K562 (cell line): ENCODE results near the gene RABGAP1L.

Experiments used
- CREB1 ChIP-seq, 2 experiments: sonication (generic) in 1 of 2; formaldehyde crosslinking in 1 of 2; IDR thresholded peaks; 2 replicates each; pipeline versions ENCODE4 v1.6.1 to v1.8.0; 2012 to 2022; ENCODE audit warnings: inconsistent platforms in 1 of 2, mild to moderate bottlenecking in 1 of 2, missing genetic modification reagents in 1 of 2, moderate library complexity in 1 of 2
- EP300 ChIP-seq: IDR thresholded peaks from 2 replicates; pipeline ENCODE4 v1.6.1; 2012; ENCODE audit warnings: low read length, improper control_type of control experiment
- GABPB2 ChIP-seq: fragments of 250-450 bp; sonication (Bioruptor Pico); conservative IDR thresholded peaks from 2 replicates; pipeline ENCODE4 v1.5.1; 2021; ENCODE audit warnings: mild to moderate bottlenecking
- RBM22 ChIP-seq: fragments of 200-400 bp; formaldehyde crosslinking; IDR thresholded peaks from 2 replicates; pipeline ENCODE4 v1.6.1; 2018; ENCODE audit warnings: low read length, low read depth; ENCODE audit not compliant: poor library complexity, severe bottlenecking
- ZNF609 ChIP-seq: sonication (generic); formaldehyde crosslinking; IDR thresholded peaks from 2 replicates; pipeline ENCODE4 v1.8.1; 2023; ENCODE audit warnings: missing genetic modification reagents, mild to moderate bottlenecking, borderline replicate concordance

DNA sequence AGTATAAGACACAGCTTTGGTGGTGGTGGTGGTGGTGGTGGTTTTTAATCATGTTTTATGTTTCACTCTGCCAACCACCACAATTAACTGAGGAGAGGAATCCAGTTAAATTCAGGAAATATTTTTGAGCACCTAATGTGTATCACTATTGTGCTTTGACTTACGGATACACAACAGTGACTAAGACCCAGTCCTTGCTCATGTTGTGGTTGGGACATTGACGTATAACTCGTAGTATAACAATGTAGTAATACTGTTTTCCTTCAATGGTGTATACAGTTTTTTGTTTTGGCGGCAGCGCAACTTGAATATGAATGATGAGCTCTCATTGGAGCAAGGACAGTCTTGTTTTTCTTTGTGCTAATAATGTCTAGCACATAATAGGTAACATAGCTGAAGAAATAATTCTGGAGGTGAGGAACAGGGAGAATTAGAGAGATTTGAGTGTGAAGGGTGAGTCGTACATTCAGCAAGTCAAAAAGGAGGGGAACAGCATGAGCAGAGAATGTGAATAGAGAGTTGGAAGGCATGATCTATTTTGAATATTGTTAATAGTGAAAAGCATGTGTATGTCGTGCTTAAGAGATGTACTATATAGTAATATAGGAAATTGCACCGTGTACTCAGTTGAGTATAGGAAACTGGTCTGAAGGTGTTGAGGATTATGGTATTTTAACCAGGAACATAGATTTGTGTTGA, 845.9 kb downstream of the RABGAP1L start:
- TF ChIP-seq RBM22 (no peak), CREB1 (IDR thresholded peaks at IDR 0.05) (no peak), CREB1 (CRISPR knock-in tag; IDR thresholded peaks at IDR 0.05) (no peak), EP300 (no peak), GABPB2 (no peak), ZNF609 (no peak)
